Transverse colon (tissue), 4 donors: ENCODE measurements around the gene PRIM2.

Experiments used
- CTCF ChIP-seq, 5 experiments: fragments of 200-600 bp in 3 of 5; fragments of 450-650 bp in 2 of 5; sonication (generic) in 3 of 5; IDR thresholded peaks; 1 replicate in 2 of 5; 2 replicates in 3 of 5; pipeline ENCODE4 v1.5.1; 2016 to 2017; ENCODE audit warnings: antibody characterized with exemption in 5 of 5, inconsistent platforms in 3 of 5, mild to moderate bottlenecking in 2 of 5, moderate library complexity in 1 of 5
- POLR2AphosphoS5 ChIP-seq, 3 donors: sonication (generic); formaldehyde crosslinking; IDR thresholded peaks; one replicate each; pipeline ENCODE4 v1.6.1; 2016; ENCODE audit warnings: antibody characterized with exemption in 3 of 3

- TF ChIP-seq CTCF (IDR thresholded peaks at IDR 0.05) (no peak), POLR2AphosphoS5 (IDR thresholded peaks at IDR 0.05) (no peak)
Observed at GRCh38 chr6:57312004-57312345, 5.5 kb upstream of the PRIM2 start.
